GM21737 (cell line): ENCODE measurements around the gene RASD2.

ENCODE experiments used
- ATAC-seq: cut with Tn5 transposase; IDR thresholded peaks from one replicate; pipeline ENCODE4 v1.9.1; 2021; ENCODE audit warnings: mild to moderate bottlenecking, moderate library complexity; ENCODE audit not compliant: unreplicated experiment

RASD2 gene

DNA sequence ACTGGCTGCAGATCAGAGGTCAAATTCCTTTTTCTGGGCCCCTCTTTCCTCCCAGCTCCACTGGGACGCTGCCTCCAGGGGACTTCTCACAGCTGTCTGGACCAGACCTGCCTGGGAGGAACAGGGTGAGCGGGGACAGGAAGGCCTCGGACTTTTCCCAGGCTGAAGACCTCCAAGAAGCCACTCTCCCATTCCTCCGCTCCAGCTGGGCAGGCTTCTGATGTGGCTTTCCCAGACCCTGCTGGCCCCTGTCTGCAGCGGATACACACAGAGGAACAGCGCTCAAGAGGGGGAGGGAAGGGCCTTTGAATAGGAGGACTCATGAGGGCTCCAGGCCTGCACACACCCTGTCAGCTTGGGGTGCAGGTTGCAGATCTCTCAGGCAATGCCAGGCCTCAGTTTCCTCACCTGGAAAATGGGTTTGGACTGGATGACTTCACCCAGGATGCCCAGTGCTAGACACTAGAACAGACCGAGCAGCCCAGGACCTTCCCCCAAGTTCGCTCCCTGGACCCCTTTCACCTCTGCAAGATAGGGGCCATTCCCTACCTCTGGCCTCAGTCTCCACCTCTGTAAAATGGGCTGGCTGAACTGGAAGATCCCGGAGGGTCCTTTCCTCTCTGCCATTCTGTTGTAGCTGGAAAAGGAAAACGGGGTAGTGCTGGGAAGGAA, 39.9 kb downstream of the RASD2 start:
- no peak for ATAC-seq

DNA sequence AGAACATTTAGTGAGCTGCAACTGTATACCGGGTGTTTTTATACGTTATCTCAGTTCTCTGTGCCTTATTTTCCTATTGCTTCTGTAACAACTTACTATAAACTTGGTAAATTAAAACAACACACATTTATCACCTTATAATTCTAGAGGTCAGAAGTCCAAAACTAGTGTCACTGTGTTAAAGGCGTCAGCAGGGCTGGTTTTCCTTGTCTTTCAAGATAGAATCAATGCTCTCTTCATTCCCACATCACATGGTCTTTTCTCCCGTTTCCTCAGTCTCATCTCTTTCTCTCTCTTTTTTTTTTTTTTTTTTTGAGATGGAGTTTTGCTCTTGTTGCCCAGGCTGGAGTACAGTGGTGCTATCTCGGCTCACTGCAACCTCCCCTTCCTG, 40.4 kb downstream of the RASD2 start:
- no peak for ATAC-seq

DNA sequence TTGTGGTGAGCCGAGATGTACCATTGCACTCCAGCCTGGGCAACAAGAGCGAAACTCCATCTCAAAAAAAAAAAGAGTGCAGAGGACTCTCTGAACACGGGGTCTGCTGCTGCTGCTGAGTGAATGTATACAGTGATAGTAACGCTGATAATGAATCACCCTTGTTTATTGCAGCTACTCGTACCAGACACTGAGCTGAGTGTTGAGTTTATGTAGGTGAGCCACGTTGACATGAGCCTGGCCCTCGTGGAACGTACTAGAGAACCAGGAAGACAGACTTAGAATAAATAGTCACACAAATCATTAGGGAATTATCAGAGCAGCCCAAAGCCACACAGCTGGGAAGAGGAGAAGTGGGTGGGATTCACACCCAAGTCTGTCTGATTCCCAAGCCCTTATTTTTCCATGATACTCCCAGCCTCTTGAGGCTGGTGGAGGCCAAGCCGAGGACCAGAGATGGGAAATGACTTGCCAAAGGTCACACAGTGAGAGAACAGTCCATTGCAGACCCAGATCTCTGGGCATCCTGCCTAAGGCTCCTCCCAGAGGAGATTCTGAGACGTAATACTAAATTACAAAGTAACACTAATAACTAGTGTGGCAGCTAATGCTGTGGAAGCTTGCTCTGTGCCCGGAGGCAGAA, 41.7 kb downstream of the RASD2 start:
- no peak for ATAC-seq

DNA sequence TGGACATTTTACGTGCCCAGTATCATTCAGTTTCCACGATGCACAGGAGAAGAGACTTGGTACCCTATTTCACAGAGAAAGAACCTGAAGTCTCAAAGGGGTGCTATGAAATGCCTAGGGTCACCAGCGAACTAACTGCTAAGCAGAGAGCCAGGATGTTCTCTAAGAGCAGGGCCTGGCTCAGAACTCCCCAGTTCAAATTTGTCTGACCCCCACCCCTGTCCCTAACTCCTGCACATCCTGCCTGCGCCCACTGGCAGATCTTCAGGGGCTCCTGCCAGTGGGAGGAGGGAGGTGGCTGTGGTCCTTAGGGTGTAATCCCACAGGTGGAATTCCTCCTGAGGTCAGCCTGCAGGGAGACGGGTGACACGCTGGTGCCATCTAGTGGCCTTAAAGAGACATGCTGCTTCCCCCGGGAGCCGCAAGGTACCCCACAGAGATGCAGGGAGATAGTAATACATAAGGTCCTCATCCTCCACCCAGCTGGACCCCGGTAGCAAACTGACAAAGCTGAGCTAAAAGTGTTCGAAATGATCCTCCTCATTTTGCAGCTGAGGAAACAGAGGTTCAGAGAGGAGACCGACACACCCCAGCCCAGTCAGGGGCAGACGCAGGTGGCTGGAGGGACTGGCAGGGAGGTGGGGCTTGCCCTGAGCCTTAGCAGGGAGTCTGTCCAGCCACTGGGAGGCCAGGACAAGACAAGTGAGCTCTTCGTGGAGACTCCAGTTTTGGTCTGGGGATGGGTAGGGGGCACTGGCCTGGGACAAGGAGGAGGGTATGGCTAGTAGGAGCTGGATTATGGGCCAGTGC, 42.4 kb downstream of the RASD2 start:
- no peak for ATAC-seq

DNA sequence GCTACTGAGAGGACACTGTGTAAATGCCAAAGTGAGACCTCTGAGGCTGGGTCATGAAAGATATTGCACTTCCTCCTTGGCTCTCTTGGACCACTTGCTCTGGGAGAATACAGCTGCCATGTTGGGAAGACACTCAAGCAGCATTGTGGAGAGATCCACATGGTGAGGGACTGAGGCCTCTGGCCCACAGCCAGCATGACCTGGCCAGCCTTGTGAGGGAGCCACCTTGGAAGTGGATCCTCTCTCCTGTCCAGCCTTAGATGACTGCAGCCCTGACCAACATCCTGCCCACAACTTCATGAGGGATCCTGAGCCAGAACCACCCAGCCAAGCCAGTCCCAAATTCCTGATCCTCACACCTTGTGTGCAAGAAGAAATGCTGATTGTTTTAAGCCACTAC, 46.1 kb downstream of the RASD2 start:
- no peak for ATAC-seq

DNA sequence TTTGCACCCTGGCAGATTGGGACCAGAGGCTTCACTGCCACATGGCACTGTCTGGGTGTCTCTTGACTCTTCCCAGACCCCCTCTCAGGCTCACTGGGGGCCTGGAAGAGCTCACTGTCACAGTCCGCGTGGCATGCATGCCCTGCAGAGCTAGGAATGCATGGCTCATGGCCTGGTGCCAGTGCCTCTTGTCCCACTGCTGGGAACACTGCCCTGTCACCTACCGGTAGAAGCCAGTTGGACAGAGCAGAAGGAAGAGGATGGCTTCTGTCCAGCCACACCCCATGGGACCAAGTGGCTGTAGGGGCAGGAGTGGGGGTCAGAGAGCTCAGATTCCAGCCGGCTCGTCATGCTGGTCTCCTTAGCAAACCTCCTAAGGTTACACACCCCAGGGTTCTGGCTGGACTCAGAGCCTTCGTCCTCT, 46.8 kb downstream of the RASD2 start:
- ATAC-seq: no peak

DNA sequence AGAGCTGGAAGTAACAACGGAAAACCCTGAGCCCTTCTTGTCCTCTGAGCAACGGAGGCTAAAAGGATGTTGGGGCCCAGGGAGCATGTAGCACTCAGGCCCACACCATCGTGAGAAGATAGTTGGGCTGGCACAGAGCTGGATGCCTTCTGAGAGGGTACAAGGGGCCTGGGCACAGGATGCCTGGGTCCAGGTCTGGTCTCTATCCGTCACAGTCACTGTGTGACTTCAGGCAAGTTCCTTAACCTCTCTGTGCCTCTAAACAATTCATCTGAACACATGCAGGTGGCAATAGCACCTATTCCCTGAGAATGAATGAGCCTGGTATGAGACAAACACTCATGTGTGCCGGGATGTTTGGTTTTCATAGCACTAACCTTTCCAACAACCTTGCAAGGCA, 47.3 kb downstream of the RASD2 start:
- no peak for ATAC-seq

DNA sequence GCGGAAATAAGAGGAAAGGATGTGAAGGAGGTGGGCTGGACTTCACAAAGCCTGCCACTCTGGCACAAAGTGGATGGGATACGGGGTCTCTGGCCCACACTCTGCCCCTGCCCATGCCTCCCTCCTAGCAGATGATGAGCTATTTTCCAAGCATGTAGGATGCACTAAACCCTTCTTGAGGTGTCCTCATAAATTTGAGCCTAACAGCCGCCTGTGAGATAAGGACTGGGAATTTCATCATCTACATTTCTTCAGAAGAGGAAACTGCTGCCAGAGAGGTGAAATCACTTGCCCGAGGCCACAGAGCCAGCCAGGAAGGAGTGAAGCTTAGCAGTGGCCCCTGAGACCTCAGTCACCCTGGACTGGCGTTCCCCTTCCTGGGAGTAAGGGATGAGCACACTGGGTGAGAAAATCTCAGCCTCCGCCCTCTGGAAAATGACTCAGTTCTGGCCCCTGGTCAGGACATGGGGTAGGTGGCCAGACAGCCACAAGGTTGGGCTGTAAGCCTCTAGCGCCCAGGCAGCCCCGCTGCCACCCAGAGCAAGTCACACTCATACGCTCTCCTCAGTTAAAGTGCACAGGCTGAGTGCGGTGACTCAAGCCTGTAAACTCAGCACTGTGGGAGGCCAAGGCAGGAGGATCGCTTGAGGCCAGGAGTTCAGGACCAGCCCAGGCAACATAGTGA, 48.6 kb downstream of the RASD2 start:
- ATAC-seq: no peak

DNA sequence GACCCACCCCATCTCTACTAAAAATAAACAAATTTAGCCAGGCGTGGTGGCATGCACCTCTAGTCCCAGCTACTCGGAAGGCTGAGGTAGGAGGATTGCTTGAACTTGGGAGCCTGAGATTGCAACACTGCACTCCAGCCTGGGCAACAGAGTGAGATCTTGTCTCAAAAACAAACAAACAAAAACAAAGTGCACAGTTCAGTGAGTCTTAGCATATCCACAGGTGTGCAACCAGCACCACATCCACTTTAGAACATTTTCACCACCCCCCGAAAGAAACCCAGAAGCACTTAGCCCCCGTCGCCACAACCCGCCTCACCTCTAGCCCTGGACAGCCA, 49.1 kb downstream of the RASD2 start:
- ATAC-seq: no peak

DNA sequence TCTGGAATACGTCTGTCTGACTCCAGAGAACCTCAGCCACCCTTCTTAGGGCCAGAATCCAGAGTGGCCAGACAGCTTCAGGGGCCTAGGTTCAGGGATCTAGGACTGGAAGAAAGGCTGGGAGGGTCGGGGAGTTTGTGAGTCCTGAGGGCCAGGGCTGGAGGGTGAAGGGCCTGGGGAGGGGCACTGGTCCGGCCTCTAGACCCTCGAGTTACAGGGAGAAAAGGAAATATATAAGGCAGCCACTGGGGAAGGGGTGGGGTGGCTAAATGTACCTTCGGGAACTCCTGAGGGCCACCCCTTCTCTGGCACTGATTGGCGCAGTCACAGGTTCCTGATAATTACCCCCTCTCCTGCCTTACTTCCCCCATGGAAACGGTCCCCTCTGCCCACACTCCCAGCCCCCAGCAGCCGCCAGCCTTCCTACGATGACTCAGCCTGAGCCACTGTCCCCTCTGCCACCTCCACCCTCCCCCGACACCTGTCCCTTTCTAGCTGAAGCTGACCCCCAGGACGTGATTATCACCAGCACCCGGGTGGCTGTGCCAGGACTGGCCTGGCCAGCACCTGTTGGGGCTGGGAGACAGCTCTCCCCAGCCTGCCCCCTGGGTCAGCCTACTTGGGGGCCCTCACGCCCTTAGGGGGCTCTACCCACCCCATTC, 50.1 kb downstream of the RASD2 start:
- no peak for ATAC-seq

DNA sequence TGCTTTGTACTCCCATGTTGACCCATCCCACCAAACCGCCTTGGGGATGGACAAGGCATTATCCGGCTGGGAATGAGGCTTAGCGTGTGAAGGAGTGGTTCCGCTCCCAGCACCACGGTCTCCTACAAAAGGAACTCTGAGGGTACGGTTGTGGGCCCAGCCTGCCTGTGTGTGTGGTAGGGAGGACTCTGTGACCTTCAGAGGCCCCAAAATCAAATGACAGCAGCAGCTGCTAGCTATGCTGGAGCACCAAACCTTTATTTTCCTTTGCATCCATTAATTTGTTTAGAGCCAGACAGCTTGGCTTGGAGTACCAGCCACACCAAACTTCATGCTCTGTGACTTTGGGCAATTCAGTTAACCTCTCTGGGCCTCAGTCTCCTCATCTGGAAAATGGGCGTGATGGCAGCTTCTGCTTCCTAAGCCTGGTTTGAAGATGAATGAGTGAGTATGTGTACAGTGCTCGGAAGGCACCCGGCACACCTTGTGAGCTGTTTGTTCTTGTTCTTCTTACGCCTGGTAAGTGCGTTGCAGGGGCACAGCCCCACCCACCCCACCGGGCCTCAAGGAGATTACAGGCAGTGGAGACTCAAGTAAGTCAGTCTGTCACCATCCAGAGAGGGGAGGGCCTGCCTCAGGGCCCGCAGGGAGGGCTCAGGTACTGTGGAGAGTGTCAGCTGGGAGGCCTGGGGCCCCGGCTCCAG, 51.2 kb downstream of the RASD2 start:
- no peak for ATAC-seq

DNA sequence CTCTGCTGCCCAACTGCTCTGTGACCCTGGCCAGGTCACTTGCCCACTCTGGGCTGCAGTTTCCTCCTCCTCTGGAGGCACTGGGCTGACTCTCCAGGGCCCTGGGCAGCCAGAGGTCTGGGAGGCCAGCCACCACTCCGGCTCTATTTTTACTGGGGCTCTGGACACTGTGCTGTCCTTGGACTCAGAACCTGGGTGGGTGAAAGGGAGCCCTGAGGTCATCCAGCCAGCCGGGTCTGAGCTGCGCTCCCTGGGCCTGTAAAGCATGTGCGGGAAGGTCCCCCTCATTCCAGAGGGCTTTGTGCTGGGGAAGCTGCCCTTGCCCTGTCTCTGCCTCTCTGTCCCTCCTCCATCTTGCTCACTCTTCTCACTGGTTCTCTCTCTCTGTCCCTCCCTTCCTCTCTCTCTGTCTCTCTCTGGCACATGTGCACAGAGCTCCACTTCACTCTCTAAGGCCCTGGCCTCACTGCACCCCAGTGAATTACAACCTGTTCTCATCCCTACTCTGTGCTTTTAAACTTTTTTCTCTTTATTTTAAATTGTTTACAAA, 51.9 kb downstream of the RASD2 start:
- no peak for ATAC-seq

DNA sequence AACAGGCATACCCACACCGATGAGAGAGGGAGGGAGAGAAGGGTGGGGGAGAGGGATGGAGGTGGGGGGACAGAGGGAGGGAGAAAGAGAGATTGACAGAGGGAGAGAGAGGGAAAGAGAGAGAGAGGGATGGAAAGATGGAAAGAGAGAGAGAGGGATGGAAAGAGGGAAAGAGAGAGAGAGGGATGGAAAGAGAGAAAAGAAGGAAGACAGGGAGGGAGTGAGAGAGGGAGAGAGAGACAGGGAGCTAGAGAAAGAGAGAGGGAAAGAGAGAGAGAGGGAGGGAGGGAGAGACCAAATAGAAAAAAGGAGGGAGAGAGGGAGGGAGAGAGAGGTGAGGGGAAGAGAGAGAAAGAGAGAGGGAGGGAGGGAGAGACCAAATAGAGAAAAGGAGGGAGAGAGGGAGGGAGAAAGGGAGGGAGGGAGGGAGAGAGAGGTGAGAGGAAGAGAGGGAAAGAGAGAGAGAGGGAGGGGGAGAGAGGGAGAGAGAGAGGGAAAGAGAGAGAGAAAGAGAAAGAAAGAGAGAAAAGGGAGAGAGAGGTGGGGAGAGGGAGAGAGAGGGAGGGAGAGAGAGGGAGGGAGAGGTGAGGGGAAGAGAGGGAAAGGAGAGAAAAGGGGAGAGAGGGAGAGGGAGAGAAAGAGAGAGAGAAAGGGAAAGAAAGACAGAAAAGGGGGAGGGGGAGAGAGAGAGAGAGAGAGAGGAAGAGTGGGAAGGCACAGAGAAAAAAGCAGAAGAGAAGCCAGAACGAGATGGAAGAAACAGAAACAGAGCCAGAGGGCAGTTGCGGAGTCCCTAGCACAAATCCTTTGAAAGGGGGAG, 52.6 kb downstream of the RASD2 start:
- no peak for ATAC-seq

DNA sequence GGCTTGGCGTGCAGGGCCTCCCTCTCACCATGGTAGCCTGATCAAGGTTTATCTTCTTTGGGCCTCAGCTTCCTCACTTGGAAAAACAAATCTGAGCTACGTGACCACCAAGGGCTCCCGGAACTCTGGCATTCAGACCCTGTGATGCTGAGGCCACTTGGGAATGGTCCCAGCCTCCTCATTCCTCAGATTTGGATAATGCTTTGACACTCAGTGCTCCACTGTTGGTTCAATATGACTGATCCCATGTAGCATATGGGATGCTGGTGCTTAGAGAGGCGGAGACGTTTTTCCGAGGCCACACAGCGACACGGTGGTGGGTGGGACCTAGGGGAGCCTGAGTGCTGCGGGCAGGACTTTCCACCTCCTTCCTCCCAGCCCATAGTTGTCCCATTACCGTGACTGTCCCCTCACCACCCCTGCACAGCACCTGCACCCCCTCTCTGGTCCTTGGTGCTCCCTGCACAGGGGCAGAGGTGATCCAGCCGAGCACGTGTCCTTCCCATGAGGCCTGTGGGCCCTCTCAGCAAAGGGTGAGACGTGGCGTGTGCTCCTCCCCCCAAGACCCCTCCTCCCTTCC, 53.4 kb downstream of the RASD2 start:
- no peak for ATAC-seq

DNA sequence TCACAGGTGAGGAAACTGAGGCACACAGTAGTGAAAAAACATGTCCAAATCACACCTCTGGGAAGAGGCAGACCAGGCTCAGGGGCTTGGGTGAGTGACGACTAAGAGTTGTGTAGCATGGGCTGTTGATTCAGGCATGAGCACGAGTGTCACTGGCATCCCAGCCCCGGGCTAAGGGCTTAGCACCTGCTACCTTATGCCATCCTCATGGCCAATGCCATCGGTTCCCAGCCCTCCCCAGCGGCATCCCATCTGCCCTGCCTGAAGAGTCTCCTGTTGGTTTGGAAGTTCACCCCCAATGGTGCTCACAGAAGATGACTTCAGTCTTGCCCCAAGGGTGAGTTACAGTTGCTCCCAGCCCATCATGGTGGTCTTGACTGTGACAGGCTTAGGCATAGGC, 54.1 kb downstream of the RASD2 start:
- ATAC-seq: no peak

DNA sequence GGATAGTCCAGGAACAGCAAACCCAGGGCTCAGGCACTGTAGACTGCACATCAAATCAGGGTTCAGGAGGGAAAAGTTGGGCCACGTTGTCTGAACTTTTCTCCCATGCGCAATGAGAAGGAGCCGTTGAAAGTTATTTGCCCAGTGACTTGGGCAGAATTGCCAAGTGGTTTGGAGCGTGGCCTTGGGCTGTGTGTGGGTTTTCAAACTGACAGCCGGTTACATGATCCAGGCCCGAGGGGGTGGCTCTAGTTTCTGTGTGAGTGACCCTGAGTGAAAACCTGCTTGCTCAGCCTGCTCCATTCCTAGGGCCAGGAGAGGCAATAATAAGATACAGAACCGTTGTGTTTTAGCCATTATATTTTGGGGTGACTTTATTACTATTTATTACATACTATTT, 56.2 kb downstream of the RASD2 start:
- ATAC-seq: no peak

DNA sequence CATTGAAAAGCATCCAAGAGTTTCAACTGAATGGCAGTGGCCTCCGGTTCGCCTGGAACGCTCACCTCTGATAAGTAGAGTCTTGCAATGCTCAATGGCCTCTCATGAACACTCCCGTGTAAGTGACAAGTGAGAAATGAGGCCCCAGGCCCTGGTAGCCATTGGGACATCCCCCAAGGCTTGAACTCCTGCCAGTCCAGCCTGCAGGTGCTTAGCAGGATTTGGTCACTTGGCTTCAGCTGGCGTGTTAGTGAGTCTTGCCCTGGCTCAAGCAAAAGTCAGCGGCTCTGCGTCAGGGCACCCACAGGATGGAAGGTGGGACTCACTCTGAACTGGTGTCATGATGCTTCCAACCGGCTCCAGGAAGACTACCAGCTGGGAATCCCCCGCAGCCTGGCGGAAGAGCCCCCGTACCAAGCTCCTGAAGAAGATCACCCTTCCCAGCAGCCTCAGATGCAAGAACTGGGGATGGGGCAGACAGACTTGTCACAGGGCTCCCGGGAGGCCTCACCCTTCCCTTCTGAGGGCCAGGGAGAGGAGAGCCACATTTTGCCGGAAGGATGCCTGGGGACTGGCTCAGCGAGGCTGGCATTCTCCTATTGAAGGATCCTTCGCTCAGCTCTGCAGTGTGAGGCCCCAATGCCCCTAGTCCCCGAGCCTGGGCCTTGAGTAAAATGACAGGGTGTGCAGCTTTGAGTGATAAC, 57.2 kb downstream of the RASD2 start:
- no peak for ATAC-seq

DNA sequence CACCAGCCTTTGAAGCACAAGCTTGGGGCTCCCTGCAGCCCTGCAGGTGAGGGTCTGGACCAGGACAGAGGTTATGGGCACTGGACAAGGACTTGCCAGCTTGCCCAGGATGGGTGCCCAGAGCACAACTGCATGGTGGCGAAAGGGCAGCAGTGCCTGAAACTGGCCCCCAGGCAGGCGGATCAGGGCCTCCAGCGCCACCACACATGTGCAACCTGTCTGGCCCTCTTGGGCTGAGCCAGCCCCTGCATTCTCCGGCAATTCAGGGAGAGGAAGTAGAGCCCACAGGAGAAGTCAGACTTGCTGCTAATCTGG, 57.7 kb downstream of the RASD2 start:
- no peak for ATAC-seq

DNA sequence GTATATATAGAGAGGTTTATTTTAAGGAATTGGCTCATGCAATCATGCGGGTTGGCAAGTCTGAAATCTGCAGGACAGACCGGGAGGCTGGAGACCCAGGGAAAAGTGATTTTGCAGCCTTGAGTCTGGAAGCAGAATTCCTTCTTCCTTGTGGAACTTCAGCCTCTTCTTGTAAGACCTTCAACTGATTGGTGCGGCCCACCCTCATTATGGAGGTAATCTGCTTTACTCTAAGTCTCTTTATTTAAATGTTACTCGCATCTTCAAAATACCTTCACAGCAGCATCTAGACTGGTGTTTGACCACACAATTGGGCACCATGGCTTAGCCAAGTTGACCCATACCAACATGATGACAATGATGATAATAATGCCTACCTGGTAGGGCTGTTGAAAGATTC, 58.7 kb downstream of the RASD2 start:
- ATAC-seq: no peak
